ENCODE data around the gene ITFG2.
"Not testable (repeated sequence)": the region's sequence is repeated elsewhere in the genome, so short reads cannot be mapped to it uniquely, and the experiment has no call there.

ITFG2 gene

DNA sequence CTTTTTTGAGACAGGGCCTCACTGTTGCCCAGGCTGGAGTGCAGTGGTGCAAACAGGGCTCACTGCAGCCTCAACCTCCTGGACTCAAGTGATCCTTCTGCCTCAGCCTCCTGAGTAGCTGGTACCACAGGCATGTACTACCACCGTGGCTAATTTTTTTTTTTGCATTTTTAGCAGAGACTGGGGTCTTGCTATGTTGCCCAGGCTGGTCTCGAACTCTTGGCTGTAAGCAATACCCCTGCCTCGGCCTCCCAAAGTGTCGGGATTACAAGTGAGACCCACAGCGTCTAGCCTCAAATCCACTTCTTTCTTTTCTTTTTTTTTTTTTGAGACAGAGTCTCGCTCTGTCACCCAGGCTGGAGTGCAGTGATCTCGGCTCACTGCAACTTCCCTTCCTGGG is 50.9 kb downstream of the ITFG2 start:
- DNase-seq (ENCODE audit: low spot score) = not testable (repeated sequence)

- peak; percentile 17 for DNase-seq (ENCODE audit: low spot score)
These were observed 51.7 kb downstream of the ITFG2 start for GRCh38 chr12:2864198-2864597.

DNA sequence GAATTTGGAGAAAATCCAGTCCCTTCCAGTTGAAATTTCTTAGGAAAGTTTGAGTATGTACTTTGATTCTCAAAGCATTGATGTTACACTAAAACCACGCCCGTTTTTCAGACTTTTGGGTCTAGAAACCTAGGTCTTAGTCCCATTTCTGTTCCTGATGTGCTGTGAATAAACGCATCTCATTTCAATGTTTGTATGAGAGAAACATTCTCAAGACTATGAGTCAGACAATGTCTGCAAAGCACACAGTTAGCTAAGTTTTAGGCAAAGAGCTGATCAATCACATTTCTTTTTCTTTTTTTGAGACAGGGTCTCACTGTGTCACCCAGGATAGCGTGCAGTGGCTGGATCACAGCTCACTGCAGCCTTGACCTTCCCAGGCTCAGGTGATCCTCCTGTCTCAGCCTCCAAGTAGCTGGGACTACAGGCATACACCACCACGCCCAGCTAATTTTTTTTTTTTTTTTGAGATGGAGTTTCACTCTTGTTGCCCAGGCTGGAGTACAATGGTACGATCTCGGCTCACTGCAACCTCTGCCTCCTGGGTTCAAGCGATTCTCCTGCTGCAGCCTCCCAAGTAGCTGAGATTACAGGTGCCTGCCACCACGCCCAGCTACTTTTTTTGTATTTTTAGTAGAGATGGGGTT is 56.6 kb downstream of the ITFG2 start:
- not testable (repeated sequence) for DNase-seq (ENCODE audit: low spot score)
